ENCODE data around the gene SNX30.

SNX30 gene

DNA sequence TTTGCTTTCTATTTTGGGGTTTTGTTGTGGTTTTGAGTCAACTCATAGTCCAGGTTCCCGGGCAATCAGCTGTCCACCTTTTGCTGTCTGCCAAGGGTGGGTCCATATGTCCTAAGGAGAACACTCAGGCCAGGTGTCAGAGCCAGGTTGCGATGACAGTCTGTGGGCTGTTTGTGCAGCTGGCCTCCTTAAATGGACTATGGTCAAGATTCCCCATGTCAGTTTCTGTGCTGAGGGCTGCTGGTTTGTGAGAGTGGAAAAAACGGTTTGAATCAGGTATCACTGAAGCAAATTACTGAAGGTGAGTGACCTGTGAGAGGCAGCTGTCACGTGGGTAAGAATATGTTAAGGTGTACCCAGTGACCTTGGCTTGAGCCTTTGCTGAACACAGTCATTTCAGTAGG lies 33.0 kb downstream of the SNX30 start:
- no peak for DNase-seq

DNA sequence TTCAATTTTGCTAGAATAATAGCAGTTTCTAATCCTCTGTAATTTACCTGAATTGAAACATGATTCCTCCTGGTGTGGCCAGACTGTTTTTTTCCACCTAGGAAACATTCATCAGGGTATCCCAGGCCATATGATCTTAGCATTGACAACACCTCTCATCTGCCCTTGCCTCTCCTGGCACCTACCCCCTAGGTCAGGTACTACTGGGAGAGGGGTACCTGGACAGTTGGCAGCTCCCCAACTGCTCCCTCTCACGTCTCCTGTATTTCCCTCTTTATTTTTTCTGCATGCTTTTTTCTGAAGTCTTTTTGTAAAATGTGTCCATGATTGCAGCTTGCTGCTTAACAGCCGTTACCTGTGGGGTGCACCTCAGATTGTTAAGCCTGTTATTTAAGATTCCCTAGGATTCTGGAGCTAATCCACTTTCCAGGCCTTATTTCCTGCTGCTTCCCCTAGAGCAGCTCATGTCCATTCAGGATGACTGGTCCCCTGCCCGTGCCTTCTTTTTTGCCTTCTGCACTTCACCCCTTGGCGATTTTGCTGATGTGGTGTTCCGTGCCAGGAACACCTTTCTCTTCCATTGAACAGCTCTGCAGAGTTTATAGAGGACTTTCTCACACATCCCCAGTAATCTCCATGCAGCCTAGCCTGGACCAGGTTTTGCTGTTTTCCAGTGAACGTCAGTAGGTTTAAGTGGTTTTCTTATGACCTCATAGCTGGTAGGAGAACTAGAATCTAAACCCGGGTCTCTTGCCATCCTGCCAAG lies 33.6 kb downstream of the SNX30 start:
- no peak for DNase-seq

DNA sequence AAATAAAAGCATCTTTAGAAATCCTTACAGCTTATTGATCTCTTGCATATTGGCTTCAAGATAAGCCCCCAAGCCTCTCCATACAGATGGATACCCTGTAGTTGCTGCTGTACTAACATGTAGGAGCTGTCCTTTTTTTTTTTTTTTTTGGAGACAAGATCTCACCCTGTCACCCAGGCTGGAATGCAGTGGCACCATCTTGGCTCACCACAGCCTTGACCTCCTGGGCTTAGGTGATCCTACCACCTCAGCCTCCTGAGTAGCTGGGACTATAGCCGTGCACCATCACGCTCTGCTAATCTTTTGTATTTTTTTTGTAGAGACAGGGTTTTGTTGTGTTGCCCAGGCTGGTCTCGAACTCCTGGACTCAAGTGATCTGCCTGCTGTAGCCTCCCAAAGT lies 35.4 kb downstream of the SNX30 start:
- DNase-seq: no peak

DNA sequence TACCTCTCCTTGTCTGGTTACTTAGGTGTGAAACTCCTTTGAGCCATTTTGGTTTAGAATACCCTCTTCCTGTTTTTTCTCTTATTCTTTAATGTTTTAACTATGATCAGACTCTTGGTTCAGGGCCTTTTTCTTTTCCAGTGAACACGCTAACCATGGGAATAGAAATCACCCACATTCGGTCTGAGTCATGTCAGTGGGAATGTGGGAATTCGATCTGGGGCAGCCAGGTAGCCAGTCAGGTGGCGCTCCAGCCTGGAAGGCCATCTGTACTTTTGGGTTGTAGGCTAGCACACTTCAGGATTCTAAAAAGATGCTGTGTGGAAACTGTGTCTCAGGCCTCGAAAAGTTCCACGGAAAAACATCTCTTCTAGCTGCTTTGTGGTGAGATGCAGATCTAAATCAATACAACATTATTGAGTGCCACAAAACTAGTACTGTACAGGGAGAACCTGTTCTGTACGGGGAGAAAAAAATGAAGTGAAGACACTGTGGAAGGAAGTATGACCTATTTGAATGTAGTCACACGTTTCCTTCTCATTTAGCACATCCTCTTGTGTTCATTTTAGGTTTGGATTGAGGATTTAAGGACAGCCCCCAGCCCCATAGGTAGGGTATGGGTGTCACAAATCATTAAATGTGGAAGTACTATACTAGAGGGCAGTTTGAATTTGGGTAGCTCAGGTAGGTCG lies 36.4 kb downstream of the SNX30 start:
- DNase-seq: no peak

DNA sequence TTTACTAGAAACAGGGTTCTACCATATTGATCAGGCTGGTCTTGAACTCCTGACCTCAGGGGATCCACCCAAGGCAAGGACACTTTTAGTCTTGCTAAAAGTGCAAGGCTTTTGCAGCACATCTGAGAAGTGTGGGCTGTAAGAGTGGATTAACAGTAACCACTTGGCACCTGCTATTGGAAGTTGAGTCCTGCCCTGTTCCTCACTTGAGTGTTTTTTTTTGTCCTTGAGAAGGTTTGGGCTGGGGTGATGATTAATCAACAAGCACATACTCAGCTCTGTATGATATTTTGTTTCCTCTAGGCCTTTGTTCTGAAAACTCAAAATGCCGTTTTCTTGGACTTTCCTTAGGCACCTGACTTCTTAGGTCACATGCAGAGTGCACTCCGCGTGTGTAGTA lies 37.4 kb downstream of the SNX30 start:
- DNase-seq: no peak

DNA sequence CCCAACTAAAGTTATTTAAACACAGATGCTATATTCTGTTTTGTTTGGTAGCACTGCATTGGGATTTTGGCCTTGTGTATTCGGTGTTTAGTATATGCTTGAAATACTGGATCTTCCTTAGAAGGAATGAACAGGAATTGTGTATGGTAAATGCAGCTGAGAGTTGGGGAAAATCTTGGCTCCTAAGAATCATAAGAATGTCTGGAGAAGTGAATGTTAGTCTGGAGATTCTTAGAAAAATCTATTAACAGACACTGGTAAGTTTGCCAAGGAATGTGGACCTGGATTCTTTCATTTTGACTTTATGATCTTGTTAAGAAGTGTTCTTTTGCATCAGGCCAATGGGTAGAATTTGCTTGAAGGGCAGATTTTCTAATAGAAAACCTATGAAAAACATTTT lies 38.9 kb downstream of the SNX30 start:
- DNase-seq: no peak

DNA sequence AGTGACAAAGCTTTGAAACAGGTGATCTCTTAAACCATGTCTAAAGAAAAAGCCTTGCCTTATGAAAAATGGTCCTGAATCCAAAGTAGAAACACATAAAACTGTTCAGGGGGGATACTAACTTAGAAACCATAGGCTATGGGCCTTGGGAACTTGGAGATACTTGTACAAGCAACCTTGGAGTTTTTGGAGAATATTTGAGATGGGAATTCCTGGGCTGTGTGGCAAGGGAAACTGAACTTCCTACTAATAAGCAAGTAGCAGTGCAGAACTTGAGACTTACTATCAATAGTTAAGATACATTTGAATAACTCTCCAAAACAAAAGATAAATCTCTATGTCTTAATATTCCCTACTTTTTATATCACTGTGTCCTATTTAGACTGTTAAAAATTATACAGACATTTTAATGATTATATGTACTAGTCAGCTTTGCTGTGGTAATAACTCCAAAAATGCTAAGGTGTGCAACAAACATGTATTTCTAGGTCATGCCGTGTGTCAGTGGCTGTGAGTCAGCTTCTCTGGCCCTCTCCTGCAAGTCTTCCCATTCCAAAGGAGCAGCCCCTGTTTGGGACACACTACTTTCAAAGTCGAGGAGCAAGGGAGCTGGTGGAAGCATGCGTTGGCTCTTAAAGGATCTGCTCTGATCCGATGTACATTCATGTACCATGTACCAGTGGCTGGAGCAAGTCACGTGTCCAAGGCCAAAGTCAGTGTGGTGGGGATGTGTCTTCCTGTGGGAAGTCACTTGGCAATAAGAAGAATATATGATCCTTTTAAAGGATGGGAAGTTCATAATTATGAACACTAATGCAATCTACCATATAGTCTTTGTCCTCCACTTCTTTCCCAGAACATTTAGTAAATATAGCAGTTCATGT lies 39.6 kb downstream of the SNX30 start:
- no peak for DNase-seq

DNA sequence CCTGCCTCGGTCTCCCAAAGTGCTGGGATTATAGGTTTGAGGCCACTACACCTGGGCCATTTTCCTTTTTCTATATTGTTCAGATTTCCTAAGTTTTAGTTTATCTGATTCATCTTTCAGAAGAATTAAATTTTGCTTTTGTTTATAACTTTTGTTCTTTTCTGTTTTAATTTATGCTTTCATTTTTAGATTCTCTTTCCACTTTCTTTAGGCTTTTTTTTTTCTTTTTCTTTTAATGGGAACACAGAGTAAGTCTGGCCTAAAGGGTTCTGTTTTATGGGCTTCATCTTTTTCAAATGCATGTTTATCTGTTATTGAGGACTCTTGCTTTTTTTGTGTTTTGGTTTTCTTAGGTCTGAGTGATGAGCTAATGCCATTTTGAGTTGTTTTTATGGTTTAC lies 42.1 kb downstream of the SNX30 start:
- no peak for DNase-seq

DNA sequence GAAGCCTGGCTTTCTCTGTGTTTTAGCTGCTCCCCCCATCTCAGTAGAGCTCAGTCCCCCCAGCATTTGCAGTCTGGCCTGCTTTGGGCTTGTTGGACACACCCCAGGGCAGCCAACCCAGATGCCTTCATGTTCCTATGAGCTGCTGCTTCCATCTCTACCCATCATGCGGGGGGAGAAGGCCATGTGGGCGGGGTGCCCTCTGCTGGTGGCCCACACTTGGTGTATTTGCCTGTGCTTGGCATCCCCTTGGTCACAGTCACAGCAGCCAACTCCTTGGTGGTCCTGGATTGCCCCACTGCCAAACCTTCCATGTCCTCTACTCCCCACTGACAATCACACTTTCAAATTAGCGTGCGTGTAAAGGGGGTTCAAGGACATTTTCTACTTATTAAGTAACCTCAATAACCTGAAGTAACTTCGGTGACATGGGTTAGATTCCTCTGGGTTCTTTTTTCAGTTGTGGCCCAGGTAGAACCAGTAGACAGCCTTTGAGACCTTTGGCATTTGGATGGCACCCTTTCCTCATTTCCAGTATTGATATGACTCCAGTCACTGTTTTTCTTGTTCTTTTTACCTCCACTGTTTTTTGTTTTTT lies 42.8 kb downstream of the SNX30 start:
- peak; percentile 76 to 80 for DNase-seq

DNA sequence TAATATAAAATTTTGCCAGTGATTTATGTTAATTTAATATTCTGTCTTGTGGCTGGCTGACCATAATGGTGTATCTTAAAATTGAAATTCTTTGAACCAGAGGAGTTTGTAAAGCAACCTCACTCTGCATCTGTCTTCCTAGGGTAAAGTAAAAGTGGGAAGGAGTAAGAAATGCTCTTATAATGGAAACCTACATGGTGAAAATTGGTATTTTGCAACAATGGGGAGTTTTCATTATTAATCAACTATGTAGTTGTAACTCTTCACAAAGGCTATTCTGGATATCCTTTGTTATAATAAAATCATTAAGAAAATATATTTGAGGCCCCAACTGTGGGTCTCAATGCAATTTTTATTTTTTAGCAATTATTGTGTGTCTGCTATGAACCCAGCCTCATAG lies 44.2 kb downstream of the SNX30 start:
- no peak for DNase-seq

DNA sequence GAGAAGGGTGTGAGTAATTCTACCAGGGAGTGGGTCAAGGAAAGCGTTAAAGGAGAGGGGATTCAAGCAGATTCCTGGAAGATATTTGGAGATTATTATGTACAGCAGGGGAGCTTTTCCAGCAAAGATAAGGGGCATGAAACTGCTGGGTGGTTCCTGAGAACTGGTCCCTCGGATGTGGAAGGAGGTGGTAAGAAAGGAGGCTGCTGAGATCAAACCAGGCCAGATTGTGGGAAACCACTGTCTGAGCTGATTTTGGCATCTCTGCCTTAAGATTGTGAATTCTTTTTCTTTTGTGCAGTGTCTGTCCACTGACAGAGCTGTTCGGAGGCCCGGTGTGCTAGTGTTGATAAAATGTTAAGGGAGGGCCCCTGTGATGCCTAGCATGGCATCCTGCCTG lies 45.4 kb downstream of the SNX30 start:
- no peak for DNase-seq

DNA sequence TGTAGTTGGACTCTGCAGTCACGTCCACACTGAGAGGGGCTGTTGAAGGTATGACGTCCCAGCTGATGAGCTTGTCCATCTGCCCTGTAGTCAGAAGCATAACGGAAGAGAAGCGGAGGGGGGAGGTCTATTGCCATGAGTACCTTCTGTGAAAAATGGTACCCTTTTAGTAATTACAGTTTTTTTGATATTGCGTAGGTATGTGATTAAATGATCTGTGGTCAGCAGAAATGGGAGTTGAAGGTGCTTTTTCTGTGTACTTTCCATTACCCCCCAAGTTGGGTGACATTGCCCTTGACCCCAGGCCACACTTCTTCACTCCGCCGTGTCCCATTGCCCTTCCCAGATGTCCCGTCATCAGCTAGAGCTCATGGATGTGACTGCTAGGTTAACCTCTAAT lies 45.9 kb downstream of the SNX30 start:
- no peak for DNase-seq

DNA sequence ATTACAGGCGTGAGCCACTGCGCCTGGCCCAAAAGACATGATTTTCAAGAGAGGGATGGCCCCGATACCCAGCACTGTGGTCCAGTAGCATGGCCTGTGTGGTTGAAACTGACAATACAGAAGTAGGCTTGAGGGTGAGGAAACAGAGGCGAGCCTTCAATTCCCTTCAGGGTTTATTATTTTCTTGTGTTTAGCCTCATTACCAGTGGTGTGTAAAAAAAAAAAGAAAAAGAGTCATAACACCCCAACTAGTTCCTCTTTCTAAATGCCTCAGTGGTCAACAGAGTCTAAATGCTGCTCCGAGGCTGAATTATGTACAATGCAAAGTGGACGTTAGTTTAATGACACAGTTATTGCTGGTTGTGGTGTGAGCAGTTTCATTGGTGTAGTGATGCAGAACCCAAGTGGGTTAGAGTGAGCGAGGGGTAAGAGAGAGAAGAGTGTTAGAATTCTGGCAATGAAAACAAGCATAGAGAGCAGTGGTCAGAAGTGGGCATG lies 58.8 kb downstream of the SNX30 start:
- DNase-seq: no peak

DNA sequence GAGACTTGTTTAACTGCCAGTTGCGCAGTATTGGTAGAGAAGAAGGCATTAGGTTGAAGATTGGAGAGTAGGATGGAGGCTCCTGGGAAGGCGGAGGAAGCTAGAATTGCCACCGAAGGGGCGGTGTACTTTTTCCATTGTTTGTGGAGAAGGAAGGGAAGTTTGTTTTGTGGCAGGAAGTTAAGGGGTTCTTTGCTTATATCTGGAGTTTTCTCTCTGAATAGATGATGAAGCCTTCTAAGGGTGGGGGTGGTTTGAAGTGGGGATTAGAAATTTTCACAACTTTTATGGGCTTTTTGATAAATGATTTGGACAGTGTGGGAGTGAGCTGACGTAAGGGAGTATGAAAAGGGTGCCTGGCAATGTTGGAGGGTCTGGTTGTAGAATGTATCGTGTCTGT lies 59.3 kb downstream of the SNX30 start:
- DNase-seq: no peak

DNA sequence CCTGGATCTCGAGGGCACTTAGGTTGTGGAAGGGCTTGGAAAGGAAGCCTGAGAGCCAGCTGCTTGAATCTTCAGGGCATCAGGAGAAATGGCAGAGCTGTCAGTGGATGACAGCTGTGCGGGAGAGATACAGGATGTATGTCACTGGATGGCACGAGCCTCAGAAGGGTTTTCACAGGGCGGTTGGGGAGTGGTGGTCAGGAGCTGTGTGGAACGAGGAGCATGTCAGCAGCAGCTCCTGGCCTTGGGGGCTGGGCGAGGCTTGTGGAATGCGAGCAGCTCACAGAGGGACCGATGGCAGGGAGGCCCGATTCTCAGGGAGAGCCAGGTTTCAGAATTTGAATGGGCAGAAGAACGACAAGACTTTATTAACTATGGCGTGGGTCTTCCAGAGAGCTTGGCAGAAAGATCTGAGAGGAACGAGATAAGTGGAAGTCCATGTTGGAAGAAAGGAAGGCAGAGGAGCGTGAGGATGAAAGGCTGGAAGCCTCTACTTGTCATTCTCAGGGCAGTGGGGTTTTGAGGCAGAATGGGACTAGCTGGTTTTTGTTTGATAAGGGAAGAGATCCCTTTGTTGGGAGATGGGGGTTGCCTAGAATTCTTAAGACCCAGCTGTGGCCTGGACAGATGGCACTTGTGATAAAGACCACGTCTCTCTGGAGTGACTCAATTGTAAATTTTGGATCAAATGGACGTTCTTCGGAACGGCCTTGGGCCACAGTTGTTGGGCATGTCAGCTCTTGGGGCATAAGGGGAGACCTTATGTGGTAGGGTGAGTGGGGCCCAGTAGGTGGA lies 60.3 kb downstream of the SNX30 start:
- DNase-seq: no peak

DNA sequence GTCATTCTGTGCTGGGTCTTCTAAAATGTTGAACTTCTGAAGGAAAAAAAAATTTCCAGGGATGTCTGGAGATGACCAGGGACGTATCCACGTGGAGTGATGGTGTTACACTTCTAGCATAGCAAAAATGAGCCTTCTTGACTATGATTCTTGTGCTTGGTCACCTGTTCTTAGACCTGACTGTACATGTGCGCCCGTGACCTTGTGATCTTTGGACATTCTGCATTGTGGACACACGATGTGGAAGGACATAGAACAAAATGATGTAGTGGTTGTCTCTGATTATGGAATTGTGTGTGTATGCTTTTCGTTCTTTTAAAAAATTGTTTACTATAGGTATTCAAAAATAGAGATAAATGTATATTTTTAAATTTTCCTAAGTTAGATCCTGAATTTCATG lies 61.0 kb downstream of the SNX30 start:
- DNase-seq: no peak

DNA sequence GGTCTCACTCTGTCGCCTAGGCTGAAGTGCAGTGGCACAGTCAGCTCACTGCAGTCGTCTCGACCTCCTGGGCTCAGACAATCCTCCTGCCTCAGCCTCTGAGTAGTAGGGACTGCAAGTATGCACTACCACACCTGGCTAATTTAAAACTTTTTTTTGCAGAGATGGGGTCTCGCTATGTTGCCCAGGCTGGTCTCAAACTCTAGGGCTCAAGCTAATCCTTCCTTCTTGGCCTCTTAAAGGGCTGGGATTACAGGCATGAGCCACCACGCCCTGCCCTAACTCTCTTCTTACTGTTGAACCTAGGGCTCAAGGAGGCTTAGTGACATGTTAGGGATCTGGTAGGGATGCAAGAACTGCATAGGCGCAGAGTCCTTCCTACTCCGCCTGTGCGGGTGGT lies 65.3 kb downstream of the SNX30 start:
- DNase-seq: no peak

DNA sequence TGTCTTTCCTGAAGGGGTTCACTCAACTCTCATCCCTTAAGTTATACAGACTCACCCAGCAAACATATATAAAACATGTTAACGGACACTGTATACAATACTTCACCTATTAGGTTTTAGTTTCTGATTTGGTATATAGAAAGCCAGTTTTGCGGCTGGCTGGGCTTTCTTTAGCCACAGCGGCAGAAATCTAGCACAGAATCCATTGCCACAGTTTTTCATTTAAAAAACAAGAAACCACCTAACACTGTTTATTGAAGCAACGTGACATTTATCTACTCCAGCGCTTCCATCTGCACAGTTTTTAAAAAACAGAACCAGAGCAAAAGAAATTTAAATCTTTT lies 67.3 kb downstream of the SNX30 start:
- DNase-seq: no peak

DNA sequence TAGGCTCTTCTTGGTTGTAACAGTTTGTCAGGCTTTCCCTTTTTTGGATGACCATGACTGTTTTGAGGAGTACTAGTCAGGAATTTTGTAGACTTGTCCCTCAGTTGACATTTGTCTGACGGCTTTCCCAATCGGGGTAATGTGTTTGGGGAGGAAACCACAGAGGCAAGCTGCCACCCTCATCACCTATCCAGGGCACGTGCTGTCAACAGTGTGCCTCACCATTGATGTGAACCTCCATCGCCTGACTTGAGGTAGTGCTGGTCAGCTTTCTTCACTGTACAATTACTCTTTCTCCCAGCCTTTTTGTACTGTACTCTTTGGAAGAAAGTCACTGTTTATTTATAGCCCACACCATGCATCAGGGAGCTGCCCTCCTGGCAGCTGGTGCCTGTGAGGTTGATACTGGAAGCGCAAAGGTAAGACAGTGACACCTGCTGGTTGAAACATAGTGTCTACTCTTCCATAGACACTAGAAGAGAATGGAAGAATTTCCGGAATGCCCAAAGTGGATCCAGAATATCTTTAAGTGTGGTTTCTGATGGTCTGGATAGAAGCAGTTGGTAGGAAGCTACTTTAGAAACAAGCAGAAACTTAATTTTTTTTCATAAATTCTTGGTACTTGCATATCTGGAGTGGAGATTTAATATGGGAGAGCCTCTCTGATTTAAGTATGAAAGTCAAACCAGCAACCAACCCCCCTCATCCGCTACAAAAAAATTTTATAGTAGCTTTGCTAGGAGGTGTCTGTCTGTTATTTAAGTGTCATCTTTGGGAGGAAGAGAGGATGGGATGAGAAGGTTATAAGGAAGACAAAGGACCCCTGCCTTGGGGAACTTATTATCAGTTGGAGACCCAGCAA lies 69.3 kb downstream of the SNX30 start:
- peak; percentile 45 to 49 for DNase-seq

DNA sequence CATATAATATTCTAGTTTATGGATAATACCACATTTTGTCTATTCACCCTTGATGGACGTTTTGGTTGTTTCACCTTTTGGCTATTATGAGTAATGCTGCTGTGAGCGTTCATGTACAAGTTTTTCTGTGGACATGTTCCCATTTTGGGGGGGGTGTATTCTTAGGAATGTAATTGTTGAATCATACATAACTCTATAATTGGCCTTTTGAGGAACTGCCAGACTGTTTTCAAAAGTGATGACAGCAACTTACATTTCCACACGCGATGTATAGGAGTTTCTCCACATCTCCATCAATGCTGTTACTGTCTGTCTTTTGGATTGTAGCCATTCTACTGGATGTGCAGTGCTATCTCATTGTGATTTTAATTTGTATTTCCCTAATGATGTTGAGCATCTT lies 70.3 kb downstream of the SNX30 start:
- no peak for DNase-seq

DNA sequence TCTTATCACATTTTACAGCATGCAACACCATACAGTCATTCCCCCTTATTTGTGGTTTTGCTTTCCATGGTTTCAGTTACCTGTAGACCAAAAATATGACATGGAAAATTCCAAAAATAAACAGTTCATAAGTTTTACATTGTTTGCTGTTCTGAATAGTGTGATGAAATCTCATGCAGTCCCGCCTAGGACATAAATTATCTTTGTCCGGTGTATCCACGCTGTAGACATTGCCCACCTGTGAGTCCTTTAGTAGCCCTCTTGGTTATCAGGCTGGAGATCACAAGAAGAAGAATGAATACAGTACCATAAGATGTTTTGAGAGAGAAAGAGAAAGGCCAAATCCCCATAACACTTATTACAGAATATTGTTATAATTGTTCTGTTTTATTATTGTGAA lies 72.1 kb downstream of the SNX30 start:
- DNase-seq: no peak
